ENCODE measurements around the gene BRI3BP.
"Not testable (repeated sequence)": the region's sequence is repeated elsewhere in the genome, so short reads cannot be mapped to it uniquely, and the experiment has no call there.

Gene BRI3BP

GRCh38 chr12:124970647-124971402 is 22.6 kb upstream of the BRI3BP start:
- intact Hi-C loops (cut with DNase I) = no loop called here

GRCh38 chr12:124971603-124972002 is 21.8 kb upstream of the BRI3BP start:
- DNase-seq = no peak
- intact Hi-C loops (cut with DNase I) = no loop called here

More at GRCh38 chr12:124970647-124971402, 22.6 kb upstream of the BRI3BP start:
- DNase-seq = no peak

- DNase-seq = no peak
- intact Hi-C loops (cut with DNase I) = no loop called here
Measured at GRCh38 chr12:124972211-124972610, 21.2 kb upstream of the BRI3BP start.

- DNase-seq = no peak
- intact Hi-C loops (cut with DNase I) = no loop called here
Measured at GRCh38 chr12:124975276-124975675, 18.2 kb upstream of the BRI3BP start.

GRCh38 chr12:124976999-124977398 is 16.4 kb upstream of the BRI3BP start:
- DNase-seq = no peak
- intact Hi-C loops (cut with DNase I) = no loop called here

GRCh38 chr12:124979568-124979967 is 13.9 kb upstream of the BRI3BP start:
- intact Hi-C loops (cut with DNase I) = no loop called here
- peak in 4 of 10 donors; percentile 21 to 56 (median 26) for DNase-seq

GRCh38 chr12:124980098-124980892 is 13.2 kb upstream of the BRI3BP start:
- intact Hi-C loops (cut with DNase I) = no loop called here
- DNase-seq = no peak

- intact Hi-C loops (cut with DNase I) = not testable (repeated sequence)
- DNase-seq = peak in 1 of 10 donors; percentile 48
Measured at GRCh38 chr12:124986876-124987275, 6.6 kb upstream of the BRI3BP start.

GRCh38 chr12:124992874-124993625 is 395 bp upstream of the BRI3BP start:
- intact Hi-C loops (cut with DNase I) = loop anchor here (5.0 kb wide), 2 partner anchors 54 to 74 kb away; partner anchors contain the start of gene AACS
- peak in 5 of 10 donors; percentile 20 to 81 (median 59) for DNase-seq

GRCh38 chr12:124994437-124994975 is 1.1 kb downstream of the BRI3BP start:
- intact Hi-C loops (cut with DNase I) = loop anchor here (5.0 kb wide), 2 partner anchors 53 to 73 kb away; partner anchors contain the start of gene AACS
- peak in 2 of 10 donors; percentile 15 to 74 for DNase-seq

- DNase-seq = peak in 2 of 10 donors; percentile 25 to 54
- intact Hi-C loops (cut with DNase I) = no loop called here
Measured at GRCh38 chr12:124995200-124995961, 1.9 kb downstream of the BRI3BP start.

- intact Hi-C loops (cut with DNase I) = no loop called here
- no peak for DNase-seq
Measured at GRCh38 chr12:124998705-124999104, 5.3 kb downstream of the BRI3BP start.

- intact Hi-C loops (cut with DNase I) = no loop called here
- no peak for DNase-seq
Measured at GRCh38 chr12:125001636-125002035, 8.2 kb downstream of the BRI3BP start.

GRCh38 chr12:125003021-125003420 is 9.6 kb downstream of the BRI3BP start:
- intact Hi-C loops (cut with DNase I) = no loop called here

GRCh38 chr12:125004621-125005020 is 11.2 kb downstream of the BRI3BP start:
- peak in 1 of 10 donors; percentile 9 for DNase-seq
- intact Hi-C loops (cut with DNase I) = no loop called here

More at GRCh38 chr12:125003021-125003420, 9.6 kb downstream of the BRI3BP start:
- DNase-seq = peak in 2 of 10 donors; percentile 48 to 49

- intact Hi-C loops (cut with DNase I) = no loop called here
- peak in 2 of 10 donors; percentile 43 to 72 for DNase-seq
Measured at GRCh38 chr12:125005652-125006051, 12.2 kb downstream of the BRI3BP start.

- intact Hi-C loops (cut with DNase I) = no loop called here
- peak in 1 of 10 donors; percentile 38 for DNase-seq
Measured at GRCh38 chr12:125006365-125006764, 12.9 kb downstream of the BRI3BP start.

GRCh38 chr12:125013816-125014442 is 20.5 kb downstream of the BRI3BP start:
- no peak for DNase-seq
- intact Hi-C loops (cut with DNase I) = no loop called here

GRCh38 chr12:125014526-125014925 is 21.1 kb downstream of the BRI3BP start:
- intact Hi-C loops (cut with DNase I) = no loop called here
- no peak for DNase-seq

Data from posterior cingulate gyrus (tissue), 11 donors.